Pericardium fibroblast (primary cell): ENCODE measurements around the gene C18orf32. TPM values are rescaled to one million over a fixed set of nuclear protein-coding genes. Genes with fewer than 3 reads are reported as not detected.

Source experiments
- total RNA-seq: library from RNA; depleted of rRNA; stranded (reverse); fragments of >200 nt; gene quantifications from 2 replicates; pipeline ENCODE4 v1.2.3, GENCODE V29; 2015

C18orf32 gene
- total RNA-seq: 19.0 and 38.2 TPM in 2 replicates

DNA sequence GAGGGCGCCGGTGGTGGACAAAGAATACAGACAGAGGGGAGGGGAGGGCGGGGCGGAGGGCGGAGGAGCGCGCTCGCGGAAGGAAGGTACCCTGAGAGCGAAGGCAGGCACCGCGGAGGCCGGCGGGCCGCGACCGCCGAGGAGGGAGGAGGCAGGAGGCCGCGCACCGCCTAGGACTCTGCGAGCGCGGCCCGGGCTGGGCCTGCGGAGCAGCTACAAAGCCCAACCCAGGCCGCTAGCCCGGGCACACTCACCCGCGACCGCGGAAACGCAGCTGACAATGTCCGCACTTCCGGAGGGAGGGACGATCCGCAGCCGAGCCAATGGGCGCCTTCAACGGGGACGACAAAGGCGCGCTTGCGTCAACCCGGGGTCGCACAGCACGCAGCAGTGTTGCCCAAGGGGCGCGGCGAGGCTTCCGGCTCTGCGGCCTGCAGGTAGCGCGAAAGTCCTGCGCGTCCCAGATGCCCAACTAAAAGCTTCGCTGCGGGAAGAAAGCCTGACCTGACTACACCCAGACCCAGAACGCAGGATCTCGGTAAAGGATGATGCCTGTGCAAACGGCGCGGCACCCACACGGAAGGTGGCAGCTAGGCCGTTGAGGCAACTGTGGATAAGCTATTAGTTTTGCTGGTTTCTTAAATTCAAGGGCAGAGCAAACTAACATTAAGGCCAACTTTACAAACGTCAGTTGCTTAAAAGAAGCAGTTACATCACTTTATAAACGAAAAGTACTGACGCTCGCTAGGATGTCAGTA is at the start of gene C18orf32:
TSS of gene C18orf32 (minus strand) at position 282 of the 758 bp plus-strand sequence. CDS start 3,486 bp downstream, outside the sequence.

DNA sequence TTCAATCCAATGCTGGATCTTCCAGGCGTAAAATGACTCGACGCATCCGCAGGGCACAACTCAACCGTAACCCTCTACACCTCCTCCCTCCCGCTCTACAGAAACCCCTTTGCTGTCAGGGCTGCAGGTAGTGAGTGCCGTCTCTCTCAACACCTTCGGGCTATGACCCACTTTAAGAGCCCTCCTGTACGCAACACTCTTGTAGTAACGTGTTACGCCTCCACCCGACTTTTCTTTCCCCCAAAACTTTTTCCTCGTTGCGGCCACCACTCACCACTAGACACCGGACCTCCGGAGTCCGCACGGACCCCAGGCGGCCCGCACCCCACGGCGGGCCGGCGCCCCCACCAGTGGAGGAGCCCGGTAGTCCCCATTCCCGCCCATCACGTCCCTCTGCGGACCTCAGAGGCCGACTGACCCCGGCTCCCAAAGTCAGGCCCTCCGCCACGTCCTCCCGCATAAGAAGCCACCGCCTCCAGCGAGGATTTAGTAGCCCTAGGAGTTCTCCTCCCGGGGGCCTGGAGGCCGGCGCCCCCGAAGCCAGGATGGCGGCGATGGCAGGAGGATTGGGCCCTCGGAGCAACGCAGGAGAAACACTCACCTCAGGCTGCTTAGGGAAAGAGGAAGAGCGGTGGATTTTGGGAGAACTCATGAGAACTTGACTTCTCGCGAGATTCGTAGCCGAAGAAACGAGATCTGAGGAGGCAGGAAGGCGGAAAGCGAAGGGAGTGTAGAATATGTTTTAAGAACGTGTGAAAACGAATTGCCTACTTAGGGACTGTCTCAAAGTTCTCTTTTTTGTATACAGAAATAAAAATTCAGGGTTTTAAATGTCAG is 5.0 kb upstream of the C18orf32 start, which contains the start of gene RPL17:
TSS of gene RPL17 (minus strand) at position 609 of the 837 bp plus-strand sequence.

Other genes with a start within 250 kb of the C18orf32 start
- gene DYM, start 26.6 kb downstream of the C18orf32 start, total RNA-seq: 45.9 and 77.1 TPM in 2 replicates
- 2,973 and 3,667 TPM in 2 replicates for gene RPL17, start 5.2 kb upstream of the C18orf32 start, total RNA-seq
- gene LIPG, start 74.8 kb upstream of the C18orf32 start, total RNA-seq: 1.4 and 5.6 TPM in 2 replicates